Muscle of leg (tissue), 11 donors: Measurements from ENCODE around the gene KCNQ1. TPM values are rescaled to one million over a fixed set of nuclear protein-coding genes. Genes with fewer than 3 reads are reported as not detected.
A peak's percentile ranks its signal among the peaks of the same experiment; 100 is the strongest.

Experiments
- DNase-seq: peaks from one replicate; pipeline ENCODE4 v3.0.0; 2013
- H3K27ac ChIP-seq: one replicate; pipeline ENCODE4 v1.5.1; 2013; ENCODE audit warnings: mild to moderate bottlenecking, low read length, control low read depth
- H3K27me3 ChIP-seq: one replicate; pipeline ENCODE4 v1.6.1; 2013; ENCODE audit warnings: low read length; ENCODE audit not compliant: control insufficient read depth, insufficient read depth
- H3K36me3 ChIP-seq: one replicate; pipeline ENCODE4 v1.6.1; 2013; ENCODE audit warnings: low read length; ENCODE audit not compliant: control insufficient read depth, insufficient read depth
- H3K4me1 ChIP-seq: one replicate; pipeline ENCODE4 v1.6.1; 2013; ENCODE audit warnings: low read length; ENCODE audit not compliant: control insufficient read depth, insufficient read depth
- H3K4me3 ChIP-seq: one replicate; pipeline ENCODE4 v1.5.1; 2013; ENCODE audit warnings: low read length, control low read depth
- H3K9me3 ChIP-seq: replicated peaks from 2 replicates; pipeline ENCODE4 v1.6.1; 2013; ENCODE audit warnings: low read depth, low read length; ENCODE audit not compliant: control insufficient read depth
- WGBS: methylation state at CpG from one replicate; pipeline ENCODE4 v1.1.5; 2013; ENCODE audit warnings: missing lambda C conversion rate; ENCODE audit not compliant: insufficient coverage; 5-methylcytosine and 5-hydroxymethylcytosine counted together
- polyA plus RNA-seq, 8 donors: library from polyadenylated mRNA; unstranded; fragments of 120-200 nt; gene quantifications; one replicate each; pipeline versions ENCODE4 v1.2.1 to v1.2.3, GENCODE V29; 2013; ENCODE audit warnings: inconsistent platforms in 1 of 8, low replicate concordance in 1 of 8; ENCODE audit not compliant: insufficient read length in 8 of 8, insufficient read depth in 1 of 8
- total RNA-seq: library from RNA; stranded (reverse); fragments of 120-200 nt; gene quantifications from one replicate; pipeline ENCODE4 v1.2.4, GENCODE V29; 2013

KCNQ1 gene
- total and polyA plus RNA-seq, 9 donors: 0.84 to 4.1 (median 2.6) TPM

GRCh38 chr11:2779981-2780849 lies 335.4 kb downstream of the KCNQ1 start:
- WGBS: 47% methylated on average over 17 of the region's 23 CpGs
- no peak overlapping the region for H3K4me3 ChIP-seq
- H3K9me3 ChIP-seq: no peaks in the 10 kb centered on the region
- no peaks in the 10 kb centered on the region for H3K27me3 ChIP-seq
- DNase-seq: peak; percentile 86
- peak overlapping the region; percentile 13 for H3K27ac ChIP-seq
- peaks cover 50% of the 10 kb centered on the region for H3K4me1 ChIP-seq
- no peaks in the 10 kb centered on the region for H3K36me3 ChIP-seq

DNA sequence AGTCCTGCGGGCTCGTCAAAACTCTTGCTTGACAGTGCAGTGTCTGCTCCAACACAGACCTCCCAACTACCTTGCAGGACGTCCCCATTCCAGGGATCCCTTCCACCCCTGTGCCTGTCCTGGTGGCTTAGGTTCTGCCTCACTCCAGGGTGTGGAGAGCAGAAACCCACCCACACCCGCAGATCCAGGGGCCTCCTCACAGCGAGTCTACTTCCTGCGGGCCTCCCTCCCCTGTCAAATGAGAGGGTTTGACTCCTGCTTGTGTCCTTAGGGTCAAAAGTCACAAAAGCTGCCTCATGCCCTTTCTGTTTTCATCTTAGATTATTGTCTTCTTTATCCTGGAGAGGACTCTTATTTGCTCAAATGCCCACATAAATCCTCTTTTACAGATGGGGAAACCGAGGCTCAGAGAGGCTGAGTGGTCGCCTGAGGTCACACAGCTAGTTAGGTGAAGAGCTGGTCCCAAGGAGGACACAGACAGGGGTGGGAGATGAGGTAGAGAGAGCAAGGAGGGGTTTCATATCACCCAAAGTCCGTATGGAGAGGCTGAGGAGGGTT lies 336.1 kb downstream of the KCNQ1 start:
- Histone ChIP-seq H3K27me3 (no peaks in the 10 kb centered on the region), H3K4me3 (no peak overlapping the region), H3K36me3 (no peaks in the 10 kb centered on the region), H3K4me1 (peaks cover 50% of the 10 kb centered on the region), H3K27ac (no peak overlapping the region), H3K9me3 (no peaks in the 10 kb centered on the region)
- no peak for DNase-seq
- WGBS: 64% methylated on average over 7 of the region's 9 CpGs

- WGBS: 78% methylated on average over 11 of the region's 19 CpGs
- no peak for DNase-seq
- Histone ChIP-seq H3K36me3 (no peaks in the 10 kb centered on the region), H3K4me1 (peaks cover 44% of the 10 kb centered on the region), H3K4me3 (no peak overlapping the region), H3K27ac (no peak overlapping the region), H3K9me3 (peaks cover 2% of the 10 kb centered on the region), H3K27me3 (no peaks in the 10 kb centered on the region)
Observed at GRCh38 chr11:2781408-2782274, 336.8 kb downstream of the KCNQ1 start.

DNA sequence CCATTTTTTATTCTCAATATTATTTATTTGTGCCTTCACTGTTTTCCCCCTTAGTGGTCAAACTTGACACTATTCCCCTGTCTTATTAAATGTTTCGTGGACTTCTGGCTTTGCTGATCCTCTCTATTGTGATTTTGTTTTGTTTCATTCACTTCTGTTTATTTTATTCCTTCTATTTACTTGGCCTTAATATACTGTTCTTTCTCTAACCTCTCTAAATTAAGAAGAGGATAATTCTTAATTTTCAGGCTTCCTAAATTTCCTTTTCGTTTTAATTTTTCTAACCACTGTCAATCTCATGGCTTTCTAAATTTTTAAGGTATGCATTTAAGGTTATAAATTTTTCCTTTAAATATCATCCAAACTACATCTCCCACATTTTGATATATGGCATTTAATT lies 338.0 kb downstream of the KCNQ1 start:
- no peaks in the 10 kb centered on the region for H3K27me3 ChIP-seq
- H3K4me1 ChIP-seq: peaks cover 37% of the 10 kb centered on the region
- no peak overlapping the region for H3K27ac ChIP-seq
- no peak for DNase-seq
- H3K4me3 ChIP-seq: no peak overlapping the region
- no peaks in the 10 kb centered on the region for H3K36me3 ChIP-seq
- H3K9me3 ChIP-seq: peaks cover 2% of the 10 kb centered on the region
- WGBS: no CpG with 5 or more reads among the region's 2 CpGs

DNA sequence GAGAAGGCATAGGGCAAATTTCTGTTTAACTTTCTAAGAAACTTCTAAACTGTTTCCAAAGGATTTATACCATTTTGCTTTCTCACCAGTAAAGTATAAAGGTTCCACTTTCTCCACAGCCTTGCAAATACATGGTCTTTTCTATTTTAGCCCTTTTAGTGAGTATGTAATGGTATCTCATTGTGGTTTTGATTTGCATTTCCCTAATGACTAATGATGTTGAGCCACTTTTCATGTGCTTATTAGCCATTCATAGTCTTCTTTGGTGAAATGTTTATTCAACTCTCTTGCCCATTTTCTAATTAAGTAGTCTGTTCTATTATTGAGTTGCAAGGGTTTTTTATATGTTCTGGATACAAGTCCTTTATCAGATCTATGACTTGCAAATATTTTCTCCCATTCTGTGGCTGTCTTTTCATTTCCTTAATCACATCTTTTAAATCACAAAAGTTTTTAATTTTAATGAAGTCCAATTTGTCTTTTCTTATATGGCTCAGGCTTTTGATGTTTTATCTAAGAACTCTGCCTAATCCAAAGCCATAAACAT lies 338.8 kb downstream of the KCNQ1 start:
- H3K9me3 ChIP-seq: peaks cover 2% of the 10 kb centered on the region
- no peak overlapping the region for H3K27ac ChIP-seq
- no peaks in the 10 kb centered on the region for H3K36me3 ChIP-seq

DNA sequence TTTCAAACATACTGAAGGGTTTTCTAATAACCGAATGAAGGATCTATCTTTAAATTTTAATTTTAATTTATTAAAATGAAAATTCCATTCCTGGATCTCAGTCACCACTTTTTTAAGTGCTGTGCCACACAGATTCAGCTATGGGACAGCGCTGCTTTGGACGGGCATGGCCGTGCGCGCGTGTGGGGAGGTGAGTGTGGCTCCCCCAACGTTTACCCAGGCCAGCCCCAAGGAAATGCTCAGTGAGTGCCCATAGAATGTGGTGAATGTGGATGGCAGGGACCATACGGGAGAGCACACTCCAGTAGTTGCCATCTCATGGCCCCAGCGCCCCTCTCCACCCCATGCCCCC lies 343.0 kb downstream of the KCNQ1 start:
- Histone ChIP-seq H3K27ac (no peak overlapping the region), H3K4me1 (peaks cover 32% of the 10 kb centered on the region), H3K4me3 (no peak overlapping the region), H3K27me3 (peaks cover 24% of the 10 kb centered on the region), H3K36me3 (no peaks in the 10 kb centered on the region), H3K9me3 (peaks cover 2% of the 10 kb centered on the region)
- 92% methylated on average over 5 of the region's 10 CpGs for WGBS
- DNase-seq: no peak

More for the DNA sequence above, 338.8 kb downstream of the KCNQ1 start:
- H3K27me3 ChIP-seq: peaks cover under 1% of the 10 kb centered on the region
- H3K4me1 ChIP-seq: peaks cover 31% of the 10 kb centered on the region
- no peak for DNase-seq
- no peak overlapping the region for H3K4me3 ChIP-seq

- H3K9me3 ChIP-seq: peaks cover 2% of the 10 kb centered on the region
- H3K27ac ChIP-seq: peak overlapping the region; percentile 42
- H3K4me3 ChIP-seq: no peak overlapping the region
- H3K27me3 ChIP-seq: peaks cover 24% of the 10 kb centered on the region
- no peak for DNase-seq
- no peaks in the 10 kb centered on the region for H3K36me3 ChIP-seq
- 47% methylated on average over 15 of the region's 22 CpGs for WGBS
- H3K4me1 ChIP-seq: peaks cover 32% of the 10 kb centered on the region
Observed at GRCh38 chr11:2788168-2789071, 343.6 kb downstream of the KCNQ1 start.

DNA sequence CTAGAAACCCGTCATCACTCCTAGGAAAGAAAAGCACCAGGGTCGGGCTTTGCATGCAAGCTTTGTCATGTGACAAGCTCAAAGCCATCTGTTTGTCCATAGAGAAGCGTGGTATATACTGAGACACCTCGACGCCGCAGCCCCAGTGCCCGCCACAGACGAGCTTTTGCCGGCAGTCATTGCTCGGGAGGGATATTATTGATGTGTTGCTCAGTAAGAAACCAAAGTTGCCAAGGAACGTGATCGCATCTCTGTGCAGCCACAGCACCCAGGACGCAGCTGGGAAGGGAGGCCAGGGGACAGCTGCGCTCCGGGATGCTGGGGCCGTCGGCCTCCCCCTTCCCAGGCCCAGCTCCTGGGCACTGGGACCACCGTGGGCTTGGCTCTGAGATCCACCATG lies 344.5 kb downstream of the KCNQ1 start:
- no peaks in the 10 kb centered on the region for H3K36me3 ChIP-seq
- H3K4me1 ChIP-seq: peaks cover 32% of the 10 kb centered on the region
- peaks cover 24% of the 10 kb centered on the region for H3K27me3 ChIP-seq
- WGBS: 83% methylated on average over 8 of the region's 18 CpGs
- DNase-seq: no peak
- no peak overlapping the region for H3K4me3 ChIP-seq
- H3K27ac ChIP-seq: no peak overlapping the region
- peaks cover 2% of the 10 kb centered on the region for H3K9me3 ChIP-seq

GRCh38 chr11:2789791-2790567 lies 345.2 kb downstream of the KCNQ1 start:
- H3K36me3 ChIP-seq: no peaks in the 10 kb centered on the region
- no peak for DNase-seq
- H3K9me3 ChIP-seq: peaks cover 2% of the 10 kb centered on the region
- no peak overlapping the region for H3K4me3 ChIP-seq
- H3K4me1 ChIP-seq: peaks cover 32% of the 10 kb centered on the region
- H3K27me3 ChIP-seq: peaks cover 24% of the 10 kb centered on the region
- no peak overlapping the region for H3K27ac ChIP-seq
- 91% methylated on average over 4 of the region's 6 CpGs for WGBS
